Fibroblast of mammary gland (primary cell): Measurements from ENCODE around the gene RPL27A.
A peak's percentile ranks its signal among the peaks of the same experiment; 100 is the strongest.

ENCODE experiments used
- DNase-seq: peaks from one replicate; pipeline ENCODE4 v3.0.0-alpha.2; 2010; ENCODE audit warnings: low read depth
- H3K4me3 ChIP-seq: 2 replicates; pipeline ENCODE4 v1.5.1; 2011; ENCODE audit warnings: low read depth, mild to moderate bottlenecking, low read length, moderate library complexity; ENCODE audit not compliant: control insufficient read depth
- TF ChIP-seq, protein P1 (sequence below): conservative IDR thresholded peaks from 2 replicates; pipeline ENCODE4 v1.5.1; 2011; ENCODE audit warnings: low read depth, low read length, inconsistent platforms; ENCODE audit not compliant: control insufficient read depth, insufficient read depth

Gene RPL27A

DNA sequence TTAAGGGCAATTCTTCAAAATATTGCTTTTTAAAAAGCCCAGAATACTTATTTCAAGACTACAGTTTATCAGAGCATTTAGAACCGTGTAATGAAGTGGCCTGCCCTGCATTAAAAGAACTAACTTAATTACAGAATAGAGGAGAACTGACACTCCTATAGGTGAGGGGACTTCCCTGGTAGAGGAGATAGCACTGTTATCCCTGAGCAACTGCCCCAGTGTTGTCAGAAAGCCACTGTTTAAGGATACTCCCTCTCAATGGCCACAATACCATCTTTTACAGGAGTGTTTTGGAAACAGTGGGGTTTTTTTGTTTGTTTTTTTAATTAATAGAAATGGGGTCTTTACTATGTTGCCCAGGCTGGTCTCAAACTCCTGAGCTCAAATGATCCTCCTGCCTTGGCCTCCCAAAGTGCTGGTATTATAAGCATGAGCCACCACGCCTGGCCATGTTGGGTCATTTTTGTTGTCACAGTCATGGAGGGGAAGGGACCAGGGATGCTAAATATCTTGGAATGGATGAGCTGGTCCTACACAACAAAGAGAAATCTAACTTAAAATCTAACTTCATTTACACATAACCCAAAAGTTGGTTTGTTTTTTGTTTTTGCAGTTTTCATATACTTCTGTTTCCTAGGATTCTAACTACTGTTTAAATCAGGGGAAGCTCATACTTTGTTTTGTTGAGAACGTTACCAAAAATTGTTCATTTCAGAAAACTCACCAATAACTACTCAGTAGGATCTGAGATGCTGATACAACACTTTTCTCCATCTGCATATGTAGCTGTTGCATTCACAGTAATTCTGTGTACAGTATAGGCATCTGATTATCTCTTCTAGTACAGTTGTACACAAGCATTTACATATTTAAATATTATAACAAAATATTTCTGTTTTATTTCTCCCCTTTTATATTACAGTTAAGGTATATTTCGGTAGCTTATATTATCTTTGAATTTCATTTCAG lies 8.1 kb downstream of the RPL27A start:
- DNase-seq: no peak
- TF ChIP-seq, protein P1, sequence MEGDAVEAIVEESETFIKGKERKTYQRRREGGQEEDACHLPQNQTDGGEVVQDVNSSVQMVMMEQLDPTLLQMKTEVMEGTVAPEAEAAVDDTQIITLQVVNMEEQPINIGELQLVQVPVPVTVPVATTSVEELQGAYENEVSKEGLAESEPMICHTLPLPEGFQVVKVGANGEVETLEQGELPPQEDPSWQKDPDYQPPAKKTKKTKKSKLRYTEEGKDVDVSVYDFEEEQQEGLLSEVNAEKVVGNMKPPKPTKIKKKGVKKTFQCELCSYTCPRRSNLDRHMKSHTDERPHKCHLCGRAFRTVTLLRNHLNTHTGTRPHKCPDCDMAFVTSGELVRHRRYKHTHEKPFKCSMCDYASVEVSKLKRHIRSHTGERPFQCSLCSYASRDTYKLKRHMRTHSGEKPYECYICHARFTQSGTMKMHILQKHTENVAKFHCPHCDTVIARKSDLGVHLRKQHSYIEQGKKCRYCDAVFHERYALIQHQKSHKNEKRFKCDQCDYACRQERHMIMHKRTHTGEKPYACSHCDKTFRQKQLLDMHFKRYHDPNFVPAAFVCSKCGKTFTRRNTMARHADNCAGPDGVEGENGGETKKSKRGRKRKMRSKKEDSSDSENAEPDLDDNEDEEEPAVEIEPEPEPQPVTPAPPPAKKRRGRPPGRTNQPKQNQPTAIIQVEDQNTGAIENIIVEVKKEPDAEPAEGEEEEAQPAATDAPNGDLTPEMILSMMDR: no peak
- no peak overlapping the region for H3K4me3 ChIP-seq

DNA sequence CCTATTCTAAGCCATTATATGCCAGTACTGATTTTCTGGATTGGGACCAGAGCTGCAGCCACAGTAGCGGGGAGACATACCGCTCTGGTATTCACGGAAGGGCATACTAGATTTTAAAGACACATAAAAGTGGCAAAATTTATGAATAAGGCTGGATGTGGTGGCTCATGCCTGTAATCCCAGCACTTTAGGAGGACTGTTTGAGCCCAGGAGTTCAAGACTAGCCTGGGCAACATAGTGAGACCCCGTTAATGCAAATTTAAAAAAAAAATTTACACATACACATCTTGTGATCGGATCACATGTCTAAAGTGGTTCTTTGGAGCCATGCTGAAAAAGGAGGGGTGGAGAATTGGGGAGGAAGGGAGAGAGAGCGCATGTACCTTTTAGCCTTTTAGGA lies 9.0 kb downstream of the RPL27A start:
- DNase-seq: no peak
- no peak overlapping the region for H3K4me3 ChIP-seq
- TF ChIP-seq, protein P1: no peak

DNA sequence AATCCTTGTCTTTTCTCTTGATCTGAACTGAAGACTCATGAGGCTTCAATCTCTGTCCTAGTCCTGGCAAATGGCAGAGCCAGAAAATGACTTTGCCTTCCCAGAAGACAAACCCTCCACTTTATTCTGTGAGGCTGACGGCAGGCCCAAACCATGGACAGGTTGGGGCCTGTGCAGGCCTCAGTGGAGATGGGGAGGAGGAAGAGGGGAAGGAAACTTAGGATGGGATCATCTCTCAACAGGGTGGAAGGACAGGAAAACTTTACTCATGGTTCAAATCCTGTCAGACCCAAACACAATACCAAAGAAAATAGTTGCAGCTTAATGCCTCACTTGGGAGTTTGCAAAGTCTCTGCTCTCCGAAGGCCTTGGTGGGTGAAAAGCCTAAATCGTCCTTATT lies 9.8 kb downstream of the RPL27A start:
- H3K4me3 ChIP-seq: no peak overlapping the region
- TF ChIP-seq, protein P1: no peak
- DNase-seq: no peak

DNA sequence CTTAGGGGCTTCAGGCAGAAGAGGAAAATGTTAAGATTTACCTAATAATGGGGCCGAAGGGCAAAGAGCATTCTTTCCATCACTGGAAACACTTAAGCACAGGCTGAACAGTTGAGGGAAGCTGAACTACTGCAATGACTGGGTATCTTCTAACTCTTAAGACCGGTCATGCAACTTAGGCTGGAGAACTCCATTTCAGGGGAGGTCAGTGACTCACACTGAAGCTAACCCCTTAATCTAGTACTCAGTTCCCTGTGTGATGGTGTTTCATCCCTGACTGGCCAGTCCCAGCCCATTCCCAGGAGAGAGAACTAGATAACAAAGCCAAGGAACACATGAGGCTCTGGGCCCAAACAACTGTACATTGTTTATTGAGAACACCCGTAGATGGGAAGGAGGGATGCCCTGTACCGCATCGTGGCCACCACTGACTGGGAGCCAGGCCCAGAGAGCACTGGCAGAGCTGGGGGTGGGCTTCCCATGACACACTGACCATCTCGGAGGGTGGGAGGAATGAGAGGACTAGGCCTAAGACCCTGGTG lies 10.5 kb downstream of the RPL27A start:
- TF ChIP-seq, protein P1: no peak
- H3K4me3 ChIP-seq: no peak overlapping the region
- DNase-seq: peak; percentile 84

DNA sequence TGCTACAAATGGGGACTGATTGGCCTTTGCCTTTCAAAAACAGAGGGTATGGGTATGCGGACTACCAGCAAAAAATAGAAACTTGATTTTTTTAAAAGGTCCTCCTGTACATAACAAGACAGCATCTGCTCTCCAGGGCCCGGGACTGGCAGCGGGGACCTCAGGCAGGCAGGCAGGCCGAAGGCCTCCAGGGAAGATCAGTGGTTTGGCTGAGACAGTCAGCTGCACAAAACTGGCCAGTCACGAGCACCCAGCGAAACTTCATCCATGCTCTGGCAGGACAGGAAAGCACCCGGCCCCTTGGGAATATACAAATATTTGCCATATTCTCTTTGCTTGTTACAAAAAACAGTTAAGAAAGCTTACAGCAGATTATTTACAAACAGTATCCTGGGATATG lies 11.0 kb downstream of the RPL27A start:
- DNase-seq: no peak
- H3K4me3 ChIP-seq: no peak overlapping the region
- TF ChIP-seq, protein P1: no peak

DNA sequence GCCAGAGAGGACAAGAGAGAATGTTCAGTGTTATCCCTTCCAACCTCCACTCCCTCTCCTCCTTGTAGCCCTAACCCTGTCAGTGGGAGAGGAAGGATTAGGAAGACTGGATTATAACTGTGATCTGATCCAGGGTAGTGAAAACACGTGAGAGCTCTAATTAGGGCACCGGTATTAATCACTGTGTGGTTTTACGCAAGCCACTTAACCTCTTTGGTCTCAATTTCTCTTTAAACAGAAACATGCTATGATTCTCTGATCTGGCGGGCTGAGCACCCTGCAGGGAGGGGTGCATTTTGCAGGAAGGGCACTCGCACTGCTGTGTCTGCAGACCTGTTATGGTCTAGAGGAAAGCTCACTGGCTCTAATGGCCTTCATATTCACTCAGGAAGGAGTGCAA lies 11.5 kb downstream of the RPL27A start:
- no peak for DNase-seq
- TF ChIP-seq, protein P1: no peak
- no peak overlapping the region for H3K4me3 ChIP-seq

DNA sequence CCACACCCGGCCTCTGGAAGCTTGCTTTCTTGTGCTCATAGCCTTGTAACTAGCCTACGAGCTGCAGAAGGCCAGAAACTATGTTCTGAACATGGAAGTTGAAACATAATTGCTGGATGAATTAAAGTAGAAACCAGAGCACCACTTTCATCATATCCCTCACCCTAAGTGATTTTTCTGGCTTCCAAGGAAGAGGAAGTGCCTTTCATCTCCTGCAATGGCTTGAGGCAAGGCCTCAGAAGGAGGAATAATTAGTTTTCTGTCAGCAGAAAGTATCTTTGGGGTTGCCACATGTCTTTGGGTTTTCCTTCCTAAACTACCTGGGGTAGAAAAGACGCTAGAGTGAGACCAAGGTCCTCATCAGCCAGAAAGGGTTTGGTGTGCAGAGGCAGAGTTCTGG lies 14.5 kb downstream of the RPL27A start:
- no peak overlapping the region for H3K4me3 ChIP-seq
- DNase-seq: no peak
- TF ChIP-seq, protein P1: no peak
